ENCODE data around the gene CACNA1C.

DNA sequence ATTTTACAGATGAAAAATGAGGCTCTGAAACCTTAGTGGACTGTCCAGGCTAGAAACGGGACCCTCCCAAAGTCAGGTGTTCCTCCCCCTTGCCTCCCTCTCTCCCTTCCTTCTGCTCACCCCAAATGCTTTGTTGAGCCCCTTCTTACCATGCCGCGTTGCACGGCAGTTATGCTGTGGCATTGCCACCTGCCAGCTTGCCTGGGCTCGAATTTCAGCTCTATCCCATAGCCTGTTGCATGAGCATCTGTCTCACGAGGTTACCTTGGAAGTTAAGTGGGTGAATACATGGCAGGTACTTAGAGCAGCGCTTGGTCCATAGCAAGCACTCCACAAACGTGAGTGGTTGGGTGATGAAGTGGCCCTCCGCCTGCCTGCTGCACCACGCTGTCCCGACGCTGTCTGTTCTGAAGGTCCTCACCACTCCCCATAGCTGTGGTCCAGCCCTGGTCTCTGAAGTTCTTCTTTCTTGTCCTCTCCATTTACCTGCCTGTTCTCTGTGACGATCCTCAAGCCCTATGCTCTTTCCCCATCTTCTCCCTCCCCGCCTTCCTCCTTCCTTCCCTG is 269.9 kb downstream of the CACNA1C start:
- TF ChIP-seq, protein P1, sequence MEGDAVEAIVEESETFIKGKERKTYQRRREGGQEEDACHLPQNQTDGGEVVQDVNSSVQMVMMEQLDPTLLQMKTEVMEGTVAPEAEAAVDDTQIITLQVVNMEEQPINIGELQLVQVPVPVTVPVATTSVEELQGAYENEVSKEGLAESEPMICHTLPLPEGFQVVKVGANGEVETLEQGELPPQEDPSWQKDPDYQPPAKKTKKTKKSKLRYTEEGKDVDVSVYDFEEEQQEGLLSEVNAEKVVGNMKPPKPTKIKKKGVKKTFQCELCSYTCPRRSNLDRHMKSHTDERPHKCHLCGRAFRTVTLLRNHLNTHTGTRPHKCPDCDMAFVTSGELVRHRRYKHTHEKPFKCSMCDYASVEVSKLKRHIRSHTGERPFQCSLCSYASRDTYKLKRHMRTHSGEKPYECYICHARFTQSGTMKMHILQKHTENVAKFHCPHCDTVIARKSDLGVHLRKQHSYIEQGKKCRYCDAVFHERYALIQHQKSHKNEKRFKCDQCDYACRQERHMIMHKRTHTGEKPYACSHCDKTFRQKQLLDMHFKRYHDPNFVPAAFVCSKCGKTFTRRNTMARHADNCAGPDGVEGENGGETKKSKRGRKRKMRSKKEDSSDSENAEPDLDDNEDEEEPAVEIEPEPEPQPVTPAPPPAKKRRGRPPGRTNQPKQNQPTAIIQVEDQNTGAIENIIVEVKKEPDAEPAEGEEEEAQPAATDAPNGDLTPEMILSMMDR (IDR thresholded peaks at IDR 0.05): no peak
- no peak for TF ChIP-seq POLR2A (IDR thresholded peaks at IDR 0.05)
